ENCODE data around the gene ANKRD1.
"Not testable (repeated sequence)": the region's sequence is repeated elsewhere in the genome, so short reads cannot be mapped to it uniquely, and the experiment has no call there.

The ANKRD1 gene

DNA sequence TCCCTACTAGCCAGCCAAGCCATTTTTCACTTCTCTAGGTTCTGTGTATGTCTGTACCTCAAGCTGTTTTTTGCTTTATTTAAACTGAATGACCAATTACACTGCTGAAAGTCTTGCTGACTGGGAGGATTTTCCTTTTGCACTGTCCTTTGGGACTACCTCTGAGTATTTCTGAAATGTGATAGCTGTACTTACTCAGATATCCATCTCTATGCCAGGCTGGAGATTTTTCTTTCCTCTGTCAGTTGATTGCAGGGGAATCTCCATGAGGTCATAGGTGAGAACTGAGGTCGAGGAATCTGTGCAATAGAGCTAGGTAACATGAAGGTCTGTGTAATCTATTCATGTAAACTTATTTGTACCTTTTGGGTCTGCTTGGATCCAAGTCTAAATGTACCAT lies 38.9 kb upstream of the ANKRD1 start:
- Histone ChIP-seq H3K27ac (ENCODE audit: low read length) (no peak overlapping the region), H3K4me1 (ENCODE audit: control insufficient read depth, insufficient read depth, low read length) (no peaks in the 10 kb centered on the region), H3K36me3 (ENCODE audit: control insufficient read depth, insufficient read depth, low read length) (no peaks in the 10 kb centered on the region), H3K4me3 (ENCODE audit: low read length) (no peak overlapping the region), H3K9me3 (ENCODE audit: control insufficient read depth, insufficient read depth, low read length) (no peaks in the 10 kb centered on the region), H3K27me3 (ENCODE audit: control insufficient read depth, insufficient read depth, low read length) (no peaks in the 10 kb centered on the region)
- WGBS (ENCODE audit: insufficient coverage, insufficient read length) = no CpG with 5 or more reads among the region's 1 CpG
- no peak for DNase-seq (ENCODE audit: low read depth, low spot score)

DNA sequence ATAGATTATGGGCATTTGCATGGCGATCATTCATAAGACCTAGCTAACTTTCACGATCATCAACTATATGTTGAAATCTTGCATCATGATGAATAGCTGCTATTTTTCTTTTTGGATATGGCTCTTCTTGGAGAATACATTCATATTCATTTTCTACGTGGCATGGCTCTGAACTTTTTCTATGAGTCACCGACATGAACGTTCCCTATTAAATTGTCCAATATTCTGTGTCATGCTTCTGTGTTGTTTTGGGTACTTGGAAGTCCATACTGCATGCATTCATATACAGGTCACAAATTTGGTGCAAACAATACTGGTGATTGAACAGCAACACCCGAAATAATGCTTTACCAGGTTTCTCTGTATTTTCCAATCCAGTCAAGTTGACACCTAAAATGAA lies 37.9 kb upstream of the ANKRD1 start:
- no CpG with 5 or more reads among the region's 6 CpGs for WGBS (ENCODE audit: insufficient coverage, insufficient read length)
- H3K4me1 ChIP-seq (ENCODE audit: control insufficient read depth, insufficient read depth, low read length) = no peaks in the 10 kb centered on the region
- no peak overlapping the region for H3K27ac ChIP-seq (ENCODE audit: low read length)
- no peaks in the 10 kb centered on the region for H3K9me3 ChIP-seq (ENCODE audit: control insufficient read depth, insufficient read depth, low read length)
- no peak overlapping the region for H3K4me3 ChIP-seq (ENCODE audit: low read length)
- H3K36me3 ChIP-seq (ENCODE audit: control insufficient read depth, insufficient read depth, low read length) = no peaks in the 10 kb centered on the region
- DNase-seq (ENCODE audit: low read depth, low spot score) = no peak
- no peaks in the 10 kb centered on the region for H3K27me3 ChIP-seq (ENCODE audit: control insufficient read depth, insufficient read depth, low read length)

DNA sequence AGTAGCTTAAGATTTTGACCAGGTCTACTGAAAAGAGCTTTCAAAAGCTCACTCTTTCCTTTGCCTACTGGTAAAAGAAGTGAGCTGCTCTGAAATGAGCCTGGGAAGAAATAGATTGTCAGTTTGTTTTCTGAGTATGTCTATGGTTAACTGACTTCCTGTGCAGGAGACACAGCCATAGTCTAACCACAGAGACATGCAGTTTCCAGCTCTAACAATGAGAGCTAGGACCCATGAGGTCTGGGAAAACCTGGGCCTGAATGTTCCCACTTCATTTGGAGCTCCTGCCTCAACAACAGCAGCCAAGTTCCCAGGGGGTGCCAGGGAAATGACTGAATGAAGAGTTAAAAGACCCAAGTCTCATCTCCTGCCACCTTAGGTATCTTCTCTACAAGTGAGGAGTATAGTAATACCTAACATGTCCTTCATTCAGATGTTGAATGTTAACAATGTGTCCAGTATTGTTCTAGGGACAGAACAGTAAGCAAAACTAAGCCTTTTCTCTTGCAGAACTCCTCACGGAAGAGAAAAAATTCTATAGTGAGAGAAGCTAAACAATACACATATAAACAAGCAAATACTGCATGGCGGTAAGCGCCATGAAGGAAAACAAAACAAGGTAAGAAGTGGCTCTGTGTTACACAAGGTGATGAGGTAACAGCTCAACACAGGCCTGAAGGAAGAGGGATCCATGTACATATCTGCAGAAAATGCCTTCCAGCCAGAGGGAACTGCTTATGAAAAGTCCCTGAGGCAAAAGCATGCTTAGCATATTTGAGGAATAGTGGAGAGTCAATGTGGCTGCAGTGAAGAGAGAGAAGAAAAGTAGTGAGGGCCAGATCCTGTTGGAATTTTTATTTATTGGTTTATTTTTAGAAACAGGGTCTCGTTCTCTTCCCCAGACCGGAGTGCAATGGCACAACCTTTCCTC lies 26.4 kb upstream of the ANKRD1 start:
- DNase-seq (ENCODE audit: low read depth, low spot score) = no peak
- H3K9me3 ChIP-seq (ENCODE audit: control insufficient read depth, insufficient read depth, low read length) = no peaks in the 10 kb centered on the region
- no peaks in the 10 kb centered on the region for H3K27me3 ChIP-seq (ENCODE audit: control insufficient read depth, insufficient read depth, low read length)
- no peaks in the 10 kb centered on the region for H3K4me1 ChIP-seq (ENCODE audit: control insufficient read depth, insufficient read depth, low read length)
- no CpG with 5 or more reads among the region's 5 CpGs for WGBS (ENCODE audit: insufficient coverage, insufficient read length)
- no peaks in the 10 kb centered on the region for H3K36me3 ChIP-seq (ENCODE audit: control insufficient read depth, insufficient read depth, low read length)
- no peak overlapping the region for H3K4me3 ChIP-seq (ENCODE audit: low read length)
- H3K27ac ChIP-seq (ENCODE audit: low read length) = no peak overlapping the region

- Histone ChIP-seq H3K9me3 (ENCODE audit: control insufficient read depth, insufficient read depth, low read length) (no peaks in the 10 kb centered on the region), H3K36me3 (ENCODE audit: control insufficient read depth, insufficient read depth, low read length) (no peaks in the 10 kb centered on the region), H3K27ac (ENCODE audit: low read length) (no peak overlapping the region), H3K4me1 (ENCODE audit: control insufficient read depth, insufficient read depth, low read length) (no peaks in the 10 kb centered on the region), H3K27me3 (ENCODE audit: control insufficient read depth, insufficient read depth, low read length) (no peaks in the 10 kb centered on the region; the same call in 1 of the 2 replicates), H3K4me3 (ENCODE audit: low read length) (no peak overlapping the region)
- no peak for DNase-seq (ENCODE audit: low read depth, low spot score)
- no CpG with 5 or more reads among the region's 4 CpGs for WGBS (ENCODE audit: insufficient coverage, insufficient read length)
Measured at GRCh38 chr10:90945491-90946070, 24.7 kb upstream of the ANKRD1 start.

GRCh38 chr10:90944749-90945148 lies 23.9 kb upstream of the ANKRD1 start:
- H3K9me3 ChIP-seq (ENCODE audit: control insufficient read depth, insufficient read depth, low read length) = no peaks in the 10 kb centered on the region
- H3K4me3 ChIP-seq (ENCODE audit: low read length) = no peak overlapping the region
- no peak for DNase-seq (ENCODE audit: low read depth, low spot score)
- no peaks in the 10 kb centered on the region for H3K4me1 ChIP-seq (ENCODE audit: control insufficient read depth, insufficient read depth, low read length)
- H3K27me3 ChIP-seq (ENCODE audit: control insufficient read depth, insufficient read depth, low read length) = no peaks in the 10 kb centered on the region; the same call in 1 of the 2 replicates
- H3K27ac ChIP-seq (ENCODE audit: low read length) = no peak overlapping the region
- no peaks in the 10 kb centered on the region for H3K36me3 ChIP-seq (ENCODE audit: control insufficient read depth, insufficient read depth, low read length)
- WGBS (ENCODE audit: insufficient coverage, insufficient read length) = no CpG with 5 or more reads among the region's 1 CpG

- WGBS (ENCODE audit: insufficient coverage, insufficient read length) = no CpG with 5 or more reads among the region's 3 CpGs
- H3K36me3 ChIP-seq (ENCODE audit: control insufficient read depth, insufficient read depth, low read length); H3K27me3 ChIP-seq (ENCODE audit: control insufficient read depth, insufficient read depth, low read length); H3K9me3 ChIP-seq (ENCODE audit: control insufficient read depth, insufficient read depth, low read length); DNase-seq (ENCODE audit: low read depth, low spot score); H3K4me3 ChIP-seq (ENCODE audit: low read length); H3K27ac ChIP-seq (ENCODE audit: low read length); H3K4me1 ChIP-seq (ENCODE audit: control insufficient read depth, insufficient read depth, low read length): not testable (repeated sequence)
Measured at GRCh38 chr10:90942980-90943379, 22.1 kb upstream of the ANKRD1 start.

- H3K36me3 ChIP-seq (ENCODE audit: control insufficient read depth, insufficient read depth, low read length) = no peaks in the 10 kb centered on the region
- no peak for DNase-seq (ENCODE audit: low read depth, low spot score)
- no peaks in the 10 kb centered on the region for H3K4me1 ChIP-seq (ENCODE audit: control insufficient read depth, insufficient read depth, low read length)
- no peak overlapping the region for H3K27ac ChIP-seq (ENCODE audit: low read length)
- no peak overlapping the region for H3K4me3 ChIP-seq (ENCODE audit: low read length)
- no peaks in the 10 kb centered on the region for H3K9me3 ChIP-seq (ENCODE audit: control insufficient read depth, insufficient read depth, low read length)
- H3K27me3 ChIP-seq (ENCODE audit: control insufficient read depth, insufficient read depth, low read length) = peaks cover 3% of the 10 kb centered on the region
- no CpG with 5 or more reads among the region's 6 CpGs for WGBS (ENCODE audit: insufficient coverage, insufficient read length)
Measured at GRCh38 chr10:90939648-90940047, 18.8 kb upstream of the ANKRD1 start.

- no peak for DNase-seq (ENCODE audit: low read depth, low spot score)
- Histone ChIP-seq H3K27ac (ENCODE audit: low read length) (no peak overlapping the region), H3K9me3 (ENCODE audit: control insufficient read depth, insufficient read depth, low read length) (no peaks in the 10 kb centered on the region), H3K4me3 (ENCODE audit: low read length) (no peak overlapping the region), H3K27me3 (ENCODE audit: control insufficient read depth, insufficient read depth, low read length) (peaks cover 3% of the 10 kb centered on the region), H3K4me1 (ENCODE audit: control insufficient read depth, insufficient read depth, low read length) (no peaks in the 10 kb centered on the region), H3K36me3 (ENCODE audit: control insufficient read depth, insufficient read depth, low read length) (no peaks in the 10 kb centered on the region)
- no CpG with 5 or more reads among the region's 1 CpG for WGBS (ENCODE audit: insufficient coverage, insufficient read length)
Measured at GRCh38 chr10:90939116-90939515, 18.2 kb upstream of the ANKRD1 start.

GRCh38 chr10:90937645-90938258 lies 16.9 kb upstream of the ANKRD1 start:
- H3K4me1 ChIP-seq (ENCODE audit: control insufficient read depth, insufficient read depth, low read length) = no peaks in the 10 kb centered on the region
- no peak overlapping the region for H3K4me3 ChIP-seq (ENCODE audit: low read length)
- H3K27ac ChIP-seq (ENCODE audit: low read length) = no peak overlapping the region
- no peak for DNase-seq (ENCODE audit: low read depth, low spot score)
- H3K9me3 ChIP-seq (ENCODE audit: control insufficient read depth, insufficient read depth, low read length) = no peaks in the 10 kb centered on the region
- H3K36me3 ChIP-seq (ENCODE audit: control insufficient read depth, insufficient read depth, low read length) = no peaks in the 10 kb centered on the region
- H3K27me3 ChIP-seq (ENCODE audit: control insufficient read depth, insufficient read depth, low read length) = peaks cover 5% of the 10 kb centered on the region
- WGBS (ENCODE audit: insufficient coverage, insufficient read length) = no CpG with 5 or more reads among the region's 8 CpGs

GRCh38 chr10:90936276-90936659 lies 15.4 kb upstream of the ANKRD1 start:
- H3K9me3 ChIP-seq (ENCODE audit: control insufficient read depth, insufficient read depth, low read length) = no peaks in the 10 kb centered on the region
- no peak overlapping the region for H3K4me3 ChIP-seq (ENCODE audit: low read length)
- no CpG with 5 or more reads among the region's 2 CpGs for WGBS (ENCODE audit: insufficient coverage, insufficient read length)
- no peaks in the 10 kb centered on the region for H3K4me1 ChIP-seq (ENCODE audit: control insufficient read depth, insufficient read depth, low read length)
- no peaks in the 10 kb centered on the region for H3K36me3 ChIP-seq (ENCODE audit: control insufficient read depth, insufficient read depth, low read length)
- H3K27ac ChIP-seq (ENCODE audit: low read length) = no peak overlapping the region
- peaks cover 5% of the 10 kb centered on the region for H3K27me3 ChIP-seq (ENCODE audit: control insufficient read depth, insufficient read depth, low read length)
- DNase-seq (ENCODE audit: low read depth, low spot score) = no peak
